ENCODE measurements around the gene DDIAS.

The DDIAS gene

GRCh38 chr11:82980947-82981346 lies 79.4 kb downstream of the DDIAS start:
- no peak overlapping the region for H3K4me3 ChIP-seq (ENCODE audit: low read depth, low read length)
- TF ChIP-seq, protein P1, sequence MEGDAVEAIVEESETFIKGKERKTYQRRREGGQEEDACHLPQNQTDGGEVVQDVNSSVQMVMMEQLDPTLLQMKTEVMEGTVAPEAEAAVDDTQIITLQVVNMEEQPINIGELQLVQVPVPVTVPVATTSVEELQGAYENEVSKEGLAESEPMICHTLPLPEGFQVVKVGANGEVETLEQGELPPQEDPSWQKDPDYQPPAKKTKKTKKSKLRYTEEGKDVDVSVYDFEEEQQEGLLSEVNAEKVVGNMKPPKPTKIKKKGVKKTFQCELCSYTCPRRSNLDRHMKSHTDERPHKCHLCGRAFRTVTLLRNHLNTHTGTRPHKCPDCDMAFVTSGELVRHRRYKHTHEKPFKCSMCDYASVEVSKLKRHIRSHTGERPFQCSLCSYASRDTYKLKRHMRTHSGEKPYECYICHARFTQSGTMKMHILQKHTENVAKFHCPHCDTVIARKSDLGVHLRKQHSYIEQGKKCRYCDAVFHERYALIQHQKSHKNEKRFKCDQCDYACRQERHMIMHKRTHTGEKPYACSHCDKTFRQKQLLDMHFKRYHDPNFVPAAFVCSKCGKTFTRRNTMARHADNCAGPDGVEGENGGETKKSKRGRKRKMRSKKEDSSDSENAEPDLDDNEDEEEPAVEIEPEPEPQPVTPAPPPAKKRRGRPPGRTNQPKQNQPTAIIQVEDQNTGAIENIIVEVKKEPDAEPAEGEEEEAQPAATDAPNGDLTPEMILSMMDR (IDR thresholded peaks at IDR 0.05; ENCODE audit: borderline replicate concordance, insufficient read depth, low read depth, low read length): no peak

GRCh38 chr11:82981852-82982251 lies 80.3 kb downstream of the DDIAS start:
- H3K4me3 ChIP-seq (ENCODE audit: low read depth, low read length): no peak overlapping the region
- TF ChIP-seq, protein P1 (IDR thresholded peaks at IDR 0.05; ENCODE audit: borderline replicate concordance, insufficient read depth, low read depth, low read length): no peak
